H1 (cell line): Measurements from ENCODE around the gene LRRC17.

Experiments
- ASH2L ChIP-seq: fragments of 200-600, 300-600 bp; sonication (generic); IDR thresholded peaks from one replicate; pipeline ENCODE4 v1.7.1; 2017; ENCODE audit warnings: low read length
- ATF3 ChIP-seq: IDR thresholded peaks from 2 replicates; pipeline ENCODE4 v1.6.1; 2011; ENCODE audit warnings: low read depth, mild to moderate bottlenecking, low read length; ENCODE audit not compliant: insufficient read depth
- CTCF ChIP-seq, 3 experiments: IDR thresholded peaks; 1 replicate in 2 of 3; 2 replicates in 1 of 3; pipeline versions ENCODE4 v1.5.1 to v1.6.1; 2011; ENCODE audit warnings: low read length in 3 of 3, mild to moderate bottlenecking in 3 of 3, inconsistent platforms in 2 of 3, low read depth in 1 of 3, moderate library complexity in 1 of 3; ENCODE audit not compliant: insufficient read depth in 1 of 3; ENCODE audit errors: control extremely low read depth in 1 of 3
- EGR1 ChIP-seq: IDR thresholded peaks from 2 replicates; pipeline ENCODE4 v1.6.1; 2011; ENCODE audit warnings: low read depth, low read length, borderline replicate concordance
- EP300 ChIP-seq, 2 experiments: IDR thresholded peaks; 1 replicate in 1 of 2; 2 replicates in 1 of 2; pipeline ENCODE4 v1.6.1; 2011 to 2012; ENCODE audit warnings: low read depth in 2 of 2, low read length in 2 of 2, mild to moderate bottlenecking in 2 of 2, borderline replicate concordance in 1 of 2, inconsistent platforms in 1 of 2, moderate library complexity in 1 of 2
- EZH2 ChIP-seq: fragments of 200-600 bp; sonication (generic); IDR thresholded peaks from 2 replicates; pipeline ENCODE4 v1.7.1; 2012; ENCODE audit warnings: low read depth, mild to moderate bottlenecking, moderate library complexity, low read length, inconsistent platforms; ENCODE audit not compliant: severe bottlenecking
- MAX ChIP-seq: IDR thresholded peaks from 2 replicates; pipeline ENCODE4 v1.6.1; 2012; ENCODE audit warnings: inconsistent platforms
- NRF1 ChIP-seq: IDR thresholded peaks from 2 replicates; pipeline ENCODE4 v1.6.1; 2011; ENCODE audit warnings: mild to moderate bottlenecking, low read depth, low read length, improper control_type of control experiment
- POLR2A ChIP-seq, 2 experiments: IDR thresholded peaks; 1 replicate in 1 of 2; 2 replicates in 1 of 2; pipeline ENCODE4 v1.6.1; 2011; ENCODE audit warnings: low read depth in 2 of 2, low read length in 2 of 2, mild to moderate bottlenecking in 2 of 2; ENCODE audit errors: control extremely low read depth in 1 of 2
- RAD21 ChIP-seq, 2 experiments: IDR thresholded peaks in 1 of 2; conservative IDR thresholded peaks in 1 of 2; 2 replicates each; pipeline ENCODE4 v1.6.1; 2011; ENCODE audit warnings: low read depth in 2 of 2, low read length in 2 of 2, improper control_type of control experiment in 1 of 2, inconsistent platforms in 1 of 2, mild to moderate bottlenecking in 1 of 2, moderate library complexity in 1 of 2
- RFX5 ChIP-seq: IDR thresholded peaks from 2 replicates; pipeline ENCODE4 v1.6.1; 2011; ENCODE audit warnings: low read depth, low read length, improper control_type of control experiment, borderline replicate concordance
- SIN3A ChIP-seq, 2 experiments: IDR thresholded peaks in 1 of 2; conservative IDR thresholded peaks in 1 of 2; 2 replicates each; pipeline ENCODE4 v1.6.1; 2011 to 2012; ENCODE audit warnings: low read length in 2 of 2, improper control_type of control experiment in 1 of 2, low read depth in 1 of 2, mild to moderate bottlenecking in 1 of 2
- TAF1 ChIP-seq: IDR thresholded peaks from 2 replicates; pipeline ENCODE4 v1.6.1; 2011; ENCODE audit warnings: mild to moderate bottlenecking, low read depth, low read length
- ZNF274 ChIP-seq: IDR thresholded peaks from 2 replicates; pipeline ENCODE4 v1.7.0; 2012; ENCODE audit warnings: low read length, borderline replicate concordance; ENCODE audit errors: extremely low read depth

GRCh38 chr7:102967798-102968197 is 55.0 kb downstream of the LRRC17 start:
- TF ChIP-seq RFX5 (no peak), POLR2A (IDR thresholded peaks at IDR 0.05; ENCODE audit: control extremely low read depth in 1 of 2, low read depth in 2 of 2, low read length in 2 of 2) (no peak), CTCF (IDR thresholded peaks at IDR 0.05; ENCODE audit: control extremely low read depth in 1 of 3, insufficient read depth in 1 of 3, low read depth in 1 of 3, low read length in 3 of 3) (no peak), ASH2L (no peak), RAD21 (IDR thresholded peaks at IDR 0.05 in 1 of 2, conservative IDR thresholded peaks at IDR 0.05 in 1 of 2; ENCODE audit: low read depth in 2 of 2, low read length in 2 of 2) (no peak), ATF3 (no peak), TAF1 (no peak), EZH2 (no peak), MAX (no peak), SIN3A (conservative IDR thresholded peaks at IDR 0.05 in 1 of 2, IDR thresholded peaks at IDR 0.05 in 1 of 2; ENCODE audit: low read depth in 1 of 2, low read length in 2 of 2) (no peak), NRF1 (no peak), EP300 (IDR thresholded peaks at IDR 0.05; ENCODE audit: borderline replicate concordance in 1 of 2, low read depth in 2 of 2, low read length in 2 of 2) (no peak), EGR1 (no peak), ZNF274 (no peak)
